Measurements from ENCODE around the gene PLXNA4.

The PLXNA4 gene

GRCh38 chr7:132221356-132221755 is 354.9 kb downstream of the PLXNA4 start:
- DNase-seq, result no peak

- no peak for DNase-seq
Measured at GRCh38 chr7:132220060-132220459, 356.2 kb downstream of the PLXNA4 start.

DNA sequence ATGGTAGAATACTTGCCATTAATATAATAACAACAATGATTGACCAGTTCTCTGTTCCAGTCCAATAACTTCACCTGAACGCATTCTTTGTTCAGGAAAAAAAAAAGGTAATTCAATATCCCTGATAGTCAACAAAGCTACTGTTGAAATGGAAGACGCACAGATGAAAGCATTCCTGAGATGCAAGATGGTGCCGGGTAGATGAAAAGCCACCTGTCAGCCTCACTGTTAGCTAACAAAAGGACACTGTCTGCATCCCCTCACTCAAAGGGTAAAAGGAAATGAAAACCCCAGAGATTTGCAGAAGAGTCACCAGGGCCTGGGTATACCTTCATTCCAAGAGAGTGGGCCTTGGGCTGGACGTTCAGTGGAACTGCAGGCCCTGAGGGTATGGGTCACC is 357.4 kb downstream of the PLXNA4 start:
- DNase-seq, result peak; percentile 47

- no peak for DNase-seq
Measured at GRCh38 chr7:132216847-132217525, 359.3 kb downstream of the PLXNA4 start.

DNA sequence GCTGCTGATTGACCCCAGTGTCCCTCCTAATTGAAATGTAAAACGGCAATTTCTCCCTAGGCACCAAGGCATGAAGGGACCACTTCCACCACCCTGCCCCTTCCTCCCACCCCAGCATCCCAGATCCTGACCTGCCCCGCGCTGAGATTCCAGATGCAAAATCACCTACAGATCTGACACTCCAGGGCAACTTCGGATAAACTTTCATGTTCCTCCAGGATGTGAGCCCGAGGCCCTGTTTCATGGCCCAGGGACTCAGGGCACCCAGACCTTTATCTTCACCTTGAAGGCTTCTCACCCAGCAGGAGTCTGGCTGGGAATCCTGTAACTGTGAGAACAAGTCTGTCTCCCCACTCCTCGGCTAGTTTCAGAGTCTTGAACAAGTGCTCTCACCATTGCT is 361.8 kb downstream of the PLXNA4 start:
- no peak for DNase-seq

DNA sequence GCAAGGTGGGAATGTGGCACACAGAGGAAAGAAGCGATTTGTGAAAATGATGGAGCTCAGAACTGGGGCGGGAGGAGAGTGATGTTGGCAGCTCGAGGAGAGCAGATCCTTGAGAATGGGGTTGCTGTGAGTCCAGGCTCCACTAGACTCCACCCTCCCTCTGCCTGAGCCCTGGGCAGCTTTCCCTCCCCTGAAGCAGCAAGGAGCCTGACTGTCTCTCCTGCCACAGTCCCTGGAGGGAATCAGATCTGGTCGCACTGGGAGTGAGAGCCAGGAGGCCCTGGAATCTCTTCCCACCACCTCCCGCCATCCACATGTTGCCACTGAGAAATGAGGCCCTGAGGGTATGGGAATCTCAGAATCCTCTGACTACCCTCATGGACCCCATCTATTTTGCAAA is 362.7 kb downstream of the PLXNA4 start:
- DNase-seq, result no peak

- DNase-seq, result no peak
Measured at GRCh38 chr7:132211971-132212370, 364.3 kb downstream of the PLXNA4 start.

DNA sequence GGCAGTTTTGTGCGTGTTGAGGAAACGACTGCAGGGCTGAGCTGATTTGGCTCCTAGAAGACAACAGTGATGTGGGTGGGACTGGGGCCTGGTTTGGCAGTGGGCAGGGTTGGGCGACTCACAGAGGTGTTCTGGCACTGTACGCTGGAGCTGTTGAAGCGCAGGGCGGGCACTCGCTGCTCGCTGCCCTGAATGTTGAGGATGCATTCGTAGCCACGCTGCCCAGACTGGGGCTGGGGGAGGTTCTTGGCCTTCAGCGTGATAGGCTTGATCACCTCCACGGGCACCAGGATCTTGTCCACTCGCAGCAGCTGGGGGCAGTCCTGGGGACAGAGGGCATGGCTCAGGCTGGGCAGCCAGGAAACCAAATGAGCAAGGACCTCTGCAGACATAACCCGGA is 365.4 kb downstream of the PLXNA4 start:
- DNase-seq, result no peak

DNA sequence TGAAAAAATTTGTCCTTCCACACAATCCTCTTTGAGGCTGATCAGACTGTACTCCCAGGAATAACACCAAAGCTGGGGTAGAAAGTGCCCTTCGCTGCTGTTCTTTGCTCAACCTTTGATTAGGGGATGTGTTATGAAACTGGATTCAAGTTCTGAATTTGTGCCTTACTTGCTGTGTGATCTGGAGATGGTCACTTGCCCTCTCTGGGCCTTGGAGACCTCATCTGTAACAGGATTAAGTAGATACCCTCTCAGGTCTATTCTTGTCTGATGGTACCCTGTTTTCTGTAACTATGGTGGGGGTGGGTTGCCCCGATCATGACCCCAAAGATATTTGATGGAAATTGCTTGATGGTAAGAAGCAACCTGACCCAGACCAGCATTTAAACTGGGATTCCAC is 368.5 kb downstream of the PLXNA4 start:
- no peak for DNase-seq

DNA sequence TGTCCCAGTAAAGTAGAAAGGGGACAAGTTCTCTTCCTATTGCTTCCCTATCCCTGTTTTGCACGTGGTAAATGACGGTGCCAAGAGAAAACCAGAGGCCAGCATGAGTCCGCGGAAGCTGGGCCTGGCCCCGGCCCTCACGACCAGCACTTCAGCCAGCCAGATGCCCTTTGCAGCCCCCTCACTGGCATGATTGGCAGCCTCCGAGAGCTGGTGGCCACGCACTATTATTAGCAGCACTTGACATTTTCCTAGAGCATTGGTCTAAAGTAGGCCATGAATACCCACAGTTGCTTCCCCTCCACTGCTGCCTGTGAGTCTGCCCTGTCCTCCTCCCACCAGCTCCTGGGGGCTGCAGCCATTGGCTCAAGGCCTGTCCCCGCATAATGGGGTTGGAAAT is 369.1 kb downstream of the PLXNA4 start:
- DNase-seq, result no peak

- DNase-seq, result peak; percentile 13
Measured at GRCh38 chr7:132206594-132206993, 369.7 kb downstream of the PLXNA4 start.

DNA sequence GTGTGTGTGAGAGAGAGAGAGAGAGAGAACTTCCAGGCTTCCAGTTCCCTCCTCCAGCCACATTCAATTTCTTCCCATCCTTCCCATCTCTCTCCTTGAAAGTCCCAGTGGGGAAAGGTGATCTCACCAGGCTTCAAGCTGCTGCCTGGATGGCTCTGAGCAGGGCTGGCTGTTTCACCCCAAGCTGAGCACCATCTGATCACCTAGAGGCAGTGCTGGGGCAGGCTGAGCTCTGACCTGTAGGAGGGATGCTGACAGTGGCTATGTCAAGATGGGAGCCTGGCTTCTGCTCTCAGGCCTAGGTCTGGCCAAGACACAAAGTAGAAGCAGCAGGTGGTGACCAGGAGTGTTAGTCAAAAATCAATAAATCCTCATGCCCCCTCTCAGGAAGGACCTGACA is 370.8 kb downstream of the PLXNA4 start:
- DNase-seq, result peak; percentile 35

- no peak for DNase-seq
Measured at GRCh38 chr7:132203021-132203420, 373.2 kb downstream of the PLXNA4 start.

DNA sequence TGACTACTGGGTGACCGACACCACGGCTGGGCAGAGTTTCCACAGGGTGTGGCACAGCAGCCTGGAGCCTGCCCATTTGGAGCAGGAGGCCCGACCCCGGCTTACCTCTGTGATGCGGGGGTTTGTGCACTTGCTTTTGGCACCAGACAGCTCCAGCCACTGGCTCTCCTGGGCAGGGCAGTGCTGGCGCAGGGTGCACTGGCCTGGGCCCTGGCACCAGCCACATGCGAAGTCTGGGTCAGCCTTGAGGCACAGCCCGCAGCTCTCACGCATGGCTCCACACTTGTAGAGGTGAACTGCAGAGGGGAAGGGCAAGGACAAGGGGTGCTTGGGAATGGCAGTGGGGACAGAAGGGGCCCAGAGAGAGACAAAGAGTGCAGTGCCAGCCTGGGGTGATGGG is 373.7 kb downstream of the PLXNA4 start:
- no peak for DNase-seq

GRCh38 chr7:132200141-132200540 is 376.1 kb downstream of the PLXNA4 start:
- DNase-seq, result no peak

- no peak for DNase-seq
Measured at GRCh38 chr7:132199626-132200025, 376.6 kb downstream of the PLXNA4 start.

GRCh38 chr7:132197772-132198171 is 378.5 kb downstream of the PLXNA4 start:
- no peak for DNase-seq

- no peak for DNase-seq
Measured at GRCh38 chr7:132193898-132194297, 382.4 kb downstream of the PLXNA4 start.

DNA sequence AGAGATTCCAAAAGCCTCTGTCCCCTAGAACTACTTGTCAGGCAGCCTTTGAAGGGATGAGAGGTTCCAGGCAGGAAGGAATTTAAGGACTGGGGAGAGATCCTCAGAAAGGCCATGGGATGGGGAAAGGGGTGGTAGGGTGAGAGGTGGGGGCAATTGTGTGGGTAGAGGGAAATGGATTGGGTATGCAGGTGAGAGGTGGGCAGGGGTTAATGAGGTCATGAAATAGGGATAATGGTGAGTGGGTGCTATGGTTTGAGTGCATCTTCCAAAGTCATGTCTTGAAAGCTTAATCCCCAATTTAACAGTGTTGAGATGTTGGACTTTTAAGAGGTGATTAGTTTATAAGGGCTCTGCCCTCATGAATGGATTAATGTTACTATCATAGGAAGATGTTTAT is 383.5 kb downstream of the PLXNA4 start:
- DNase-seq, result no peak

GRCh38 chr7:132191418-132191817 is 384.9 kb downstream of the PLXNA4 start:
- DNase-seq, result no peak

DNA sequence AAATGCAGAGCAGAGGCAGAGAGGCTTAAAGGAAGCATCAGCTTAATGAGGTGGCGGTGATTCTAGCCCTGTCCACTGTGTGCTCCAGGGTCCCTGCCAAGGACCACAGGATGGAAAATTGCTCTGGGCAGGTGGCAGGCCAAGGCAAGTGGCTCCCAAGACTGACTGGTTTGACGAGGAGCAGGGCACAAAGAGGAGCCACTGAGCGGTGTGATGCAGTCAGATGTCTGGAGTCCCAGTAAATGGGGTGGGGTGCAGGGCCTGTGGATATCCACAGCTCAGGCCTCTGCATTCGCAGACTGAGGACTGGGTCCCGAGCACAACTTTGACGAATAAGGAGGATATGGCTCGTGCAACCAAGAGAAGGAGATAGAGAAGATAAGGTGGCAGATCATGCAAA is 385.6 kb downstream of the PLXNA4 start:
- no peak for DNase-seq

- no peak for DNase-seq
Measured at GRCh38 chr7:132189881-132190280, 386.4 kb downstream of the PLXNA4 start.

- no peak for DNase-seq
Measured at GRCh38 chr7:132187869-132188789, 388.1 kb downstream of the PLXNA4 start.

DNA sequence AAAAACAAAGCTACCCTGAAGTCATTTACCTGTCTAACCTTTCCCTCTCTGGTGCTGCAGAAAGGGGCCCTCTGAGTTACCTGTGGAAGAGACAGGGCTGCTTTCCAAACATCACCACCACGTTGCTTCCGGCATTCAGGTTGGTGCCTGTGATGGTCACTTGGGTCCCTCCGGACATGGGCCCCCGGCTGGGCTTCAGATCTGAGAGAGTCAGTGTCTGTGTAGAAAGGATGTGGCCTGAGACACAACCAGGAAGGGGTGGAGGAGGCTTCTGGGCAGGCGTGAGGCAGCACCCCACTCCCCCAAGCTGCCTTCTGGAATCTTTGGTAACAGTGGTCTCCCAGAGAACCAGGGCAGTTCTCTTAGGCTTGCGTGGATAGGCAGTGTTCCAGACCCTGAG is 388.9 kb downstream of the PLXNA4 start:
- no peak for DNase-seq
